ENCODE data around the gene SCAI. TPM values are rescaled to one million over a fixed set of nuclear protein-coding genes. Genes with fewer than 3 reads are reported as not detected.

Gene SCAI
- total RNA-seq = 2.2 and 4.7 TPM in 2 replicates

DNA sequence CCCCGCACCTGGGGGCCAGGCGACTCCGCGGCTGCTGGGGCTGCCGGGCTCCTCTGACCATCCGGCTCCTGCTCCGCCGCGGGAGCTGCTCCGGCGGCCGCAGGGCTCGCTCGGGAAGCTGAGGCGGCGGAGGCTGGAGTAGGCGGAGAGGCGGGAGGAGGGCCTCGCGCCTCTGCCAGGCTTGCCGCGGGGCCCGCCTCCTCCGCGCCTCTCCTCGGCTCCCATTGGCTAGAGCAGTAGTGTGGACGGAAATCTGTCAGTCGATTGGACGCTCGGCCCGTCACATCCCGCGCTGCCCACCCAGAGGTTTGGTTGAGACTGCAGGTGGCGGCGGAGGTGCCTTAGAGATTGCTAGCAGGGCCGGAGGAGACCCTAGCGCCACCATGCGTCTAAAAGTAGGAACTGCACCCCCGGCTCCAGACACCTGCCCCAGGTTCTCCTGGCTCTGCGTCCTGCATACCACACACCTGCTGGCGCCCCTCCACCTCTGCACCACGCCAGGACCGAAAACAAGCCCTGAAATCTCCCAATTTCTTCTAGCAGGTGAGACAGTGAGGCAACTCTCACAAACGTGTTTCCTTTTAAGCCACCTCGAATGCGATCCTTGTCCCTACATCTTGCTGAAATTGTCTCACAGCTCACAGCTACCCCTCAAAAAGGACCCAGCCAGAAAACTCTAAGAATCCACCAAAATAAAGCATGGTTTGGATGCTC lies at the start of gene SCAI:
Gene SCAI, minus strand, starts transcription at position 152 of the 714 bp plus-strand sequence. Its CDS starts 91 bp downstream, at position 61.

DNA sequence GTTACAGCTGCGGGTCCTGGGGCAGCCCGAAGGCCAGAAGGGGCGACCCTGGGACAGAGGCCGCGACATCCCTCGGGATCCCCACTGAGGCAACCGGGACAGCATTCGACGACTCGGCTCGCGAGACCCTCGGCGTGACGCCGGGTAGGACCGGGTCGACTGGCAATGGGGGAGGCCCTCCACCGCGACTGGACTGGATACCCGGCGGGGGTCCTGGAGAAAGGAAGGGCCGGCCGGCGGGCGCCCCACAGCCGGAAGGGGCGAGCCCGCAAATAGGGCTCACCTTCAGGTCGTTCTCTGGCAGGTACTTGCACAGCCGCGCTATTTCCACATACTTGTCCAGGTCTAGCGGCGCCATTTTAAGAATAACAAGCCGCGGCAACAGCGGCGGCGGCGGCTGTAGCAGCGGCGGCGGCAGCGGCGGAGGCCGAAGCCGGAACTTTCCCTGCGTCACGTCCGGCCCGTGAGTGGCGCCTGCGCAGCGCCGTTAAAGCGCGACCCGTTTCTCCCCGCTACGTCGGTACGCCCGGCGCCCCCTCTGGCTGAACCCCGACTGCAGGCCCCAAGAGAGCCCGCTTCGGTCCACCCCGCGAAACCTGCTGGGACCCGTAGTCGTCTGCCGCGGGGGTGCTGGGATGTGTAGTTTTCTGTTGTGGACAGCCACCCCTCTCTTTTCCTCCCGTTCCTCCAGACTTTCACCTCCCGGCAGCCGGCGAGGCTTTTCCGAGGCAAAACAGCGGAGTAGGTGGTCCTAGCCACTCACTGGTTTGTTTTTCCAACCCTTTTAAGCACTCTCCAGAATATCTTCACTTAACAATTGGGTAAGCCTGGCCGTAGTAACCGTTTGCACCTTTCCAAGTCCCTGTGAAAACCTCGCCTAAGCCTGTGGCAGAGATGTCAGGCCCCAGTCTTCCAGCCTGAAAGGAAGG lies 46.3 kb upstream of the SCAI start, which contains the start of gene PPP6C:
Gene PPP6C, minus strand, starts transcription at position 443 of the 929 bp plus-strand sequence. Its CDS starts 85 bp downstream, at position 358.

DNA sequence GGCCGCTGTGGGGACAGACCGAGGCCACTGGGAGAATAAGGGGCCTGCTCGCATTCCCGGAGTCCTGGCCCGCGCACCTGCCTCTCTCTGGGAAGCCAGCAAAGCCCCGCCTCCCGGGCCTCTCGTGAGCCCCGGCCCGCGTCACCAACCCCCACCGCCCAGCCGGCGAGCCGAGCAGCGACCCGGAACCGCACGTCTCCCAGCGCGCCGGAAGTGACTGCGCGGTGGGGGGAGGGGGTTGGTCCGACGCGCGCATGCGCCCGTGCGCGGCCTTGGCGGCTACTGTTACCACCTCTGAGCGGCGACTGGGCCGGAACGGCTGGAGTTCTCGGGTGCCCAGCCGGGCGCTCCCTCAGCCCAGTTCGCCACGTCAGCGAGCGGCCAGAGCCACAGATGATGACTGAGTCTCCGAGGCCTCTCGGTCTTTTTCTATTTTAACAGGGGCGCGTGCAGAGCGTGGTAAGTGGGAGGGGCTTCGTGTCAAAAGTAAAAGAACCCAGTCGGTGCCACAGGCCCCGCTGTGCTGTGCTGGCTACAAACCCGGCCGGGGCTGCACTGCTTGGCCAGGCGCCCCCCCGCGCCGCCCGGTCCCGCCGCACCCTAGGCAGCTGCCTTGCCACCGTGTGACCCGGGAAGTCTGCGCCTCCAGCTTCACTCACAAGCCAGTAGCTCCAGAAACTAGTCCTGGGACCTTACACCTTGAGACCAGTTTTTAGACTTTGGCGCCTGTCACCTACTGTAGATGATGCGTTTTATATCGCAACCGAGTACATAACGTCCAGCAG lies 202.2 kb downstream of the SCAI start, which contains the start of gene GOLGA1:
Gene GOLGA1, minus strand, starts transcription at position 190 of the 785 bp plus-strand sequence. CDS start 2,372 bp downstream, outside the sequence.

Other genes with a start within 250 kb of the SCAI start
- gene GOLGA1, start 202.4 kb downstream of the SCAI start, total RNA-seq = 7.5 and 9.4 TPM in 2 replicates
- 17.4 and 25.4 TPM in 2 replicates for gene PPP6C, start 46.3 kb upstream of the SCAI start, total RNA-seq
- gene RABEPK, start 57.0 kb upstream of the SCAI start, total RNA-seq = 28.0 and 33.7 TPM in 2 replicates
- gene HSPA5, start 97.8 kb upstream of the SCAI start, total RNA-seq = 167 and 276 TPM in 2 replicates
- 16.8 and 26.5 TPM in 2 replicates for gene GAPVD1, start 118.3 kb upstream of the SCAI start, total RNA-seq

Measured in pericardium fibroblast (primary cell).